K562 (cell line): ENCODE results near the gene MYO1E. TPM values are rescaled to one million over a fixed set of nuclear protein-coding genes. Genes with fewer than 3 reads are reported as not detected.

ENCODE experiments used
- ATAC-seq: fragments of 200-7000 bp; cut with Tn5 transposase; 3 replicates; pipeline ENCODE4 v1.9.1; 2020; ENCODE audit warnings: moderate library complexity
- BruUV-seq: library from RNA; stranded (reverse); fragments of 400-500 nt; replicated peaks from 2 replicates; lab custom pipeline; 2021; lab: Mats Ljungman, UMichigan
- CTCF ChIA-PET: fragments of 300-600 bp; formaldehyde crosslinking; extraction: SDS; loops from one replicate; lab custom pipeline; 2021; ENCODE audit warnings: low intra/inter-chr PET ratio; lab: Yijun Ruan, JAX
- POLR2A ChIA-PET: fragments of 300-600, 350-650 bp; sonication (Branson Sonifier 250); formaldehyde crosslinking; extraction: SDS; loops from one replicate; lab custom pipeline; 2021; ENCODE audit warnings: antibody characterized with exemption, inconsistent platforms; lab: Yijun Ruan, JAX
- DNase-seq, 4 experiments: peaks; one replicate each; pipeline versions ENCODE4 v3.0.0 to v3.0.0-alpha.2; 2011 to 2018; ENCODE audit warnings: low spot score in 3 of 4, mixed read lengths in 3 of 4; ENCODE audit errors: extremely low read depth in 1 of 4
- FAIRE-seq: peaks from 2 replicates; lab custom pipeline; 2011; peaks lifted over from hg19 to GRCh38; lab: Jason Lieb, UNC
- H2AFZ ChIP-seq: 2 replicates; pipeline ENCODE4 v1.6.0; 2011; ENCODE audit warnings: low read depth, low read length, control low read depth, inconsistent platforms
- H3K27ac ChIP-seq: fragments of 200-600 bp; 3 replicates; pipeline ENCODE4 v1.8.0; 2011; ENCODE audit warnings: low read depth, mild to moderate bottlenecking, control low read depth, inconsistent platforms, low read length, moderate library complexity, mixed read lengths; ENCODE audit errors: extremely low read depth
- H3K27me3 ChIP-seq, 2 experiments: fragments of 300-600 bp in 1 of 2; 2 replicates in 1 of 2; 3 replicates in 1 of 2; pipeline versions ENCODE4 v1.6.0 to v1.8.0; 2011; ENCODE audit warnings: inconsistent platforms in 2 of 2, low read length in 2 of 2, mild to moderate bottlenecking in 1 of 2, mixed read lengths in 1 of 2, moderate library complexity in 1 of 2; ENCODE audit not compliant: control insufficient read depth in 2 of 2, insufficient read depth in 2 of 2
- H3K36me3 ChIP-seq: fragments of 300-600 bp; 3 replicates; pipeline ENCODE4 v1.8.0; 2011; ENCODE audit warnings: mild to moderate bottlenecking, low read length, inconsistent platforms; ENCODE audit not compliant: control insufficient read depth, insufficient read depth
- H3K4me1 ChIP-seq, 2 experiments: fragments of 200-600 bp in 1 of 2; replicated peaks in 1 of 2; 2 replicates in 1 of 2; 3 replicates in 1 of 2; pipeline versions ENCODE4 v1.5.1 to v1.8.0; 2011; ENCODE audit warnings: inconsistent platforms in 2 of 2, low read length in 2 of 2, mild to moderate bottlenecking in 1 of 2, mixed read lengths in 1 of 2, moderate library complexity in 1 of 2; ENCODE audit not compliant: control insufficient read depth in 2 of 2, insufficient read depth in 2 of 2
- H3K4me2 ChIP-seq: 2 replicates; pipeline ENCODE4 v1.6.1; 2011; ENCODE audit warnings: low read length, control low read depth, inconsistent platforms, mixed read lengths; ENCODE audit not compliant: insufficient read depth
- H3K4me3 ChIP-seq: fragments of 200-600 bp; sonication (generic), shearing (Covaris generic); 2 replicates; pipeline ENCODE4 v1.5.1; 2016; ENCODE audit warnings: control low read depth, inconsistent platforms
- H3K79me2 ChIP-seq: fragments of 200-600 bp; 3 replicates; pipeline ENCODE4 v1.8.0; 2011; ENCODE audit warnings: low read length, inconsistent platforms; ENCODE audit not compliant: control insufficient read depth, insufficient read depth
- H3K9ac ChIP-seq, 2 experiments: 2 replicates each; pipeline versions ENCODE4 v1.6.0 to v1.6.1; 2011; ENCODE audit warnings: low read depth in 2 of 2, low read length in 2 of 2, control low read depth in 1 of 2, inconsistent platforms in 1 of 2, mild to moderate bottlenecking in 1 of 2, mixed read lengths in 1 of 2; ENCODE audit not compliant: insufficient read depth in 1 of 2
- H3K9me1 ChIP-seq: one replicate; pipeline ENCODE4 v1.6.0; 2011; ENCODE audit warnings: inconsistent platforms, mild to moderate bottlenecking, low read length, moderate library complexity; ENCODE audit not compliant: control insufficient read depth, insufficient read depth
- H3K9me3 ChIP-seq: replicated peaks from 2 replicates; pipeline ENCODE4 v1.5.1; 2011; ENCODE audit warnings: low read depth, low read length, inconsistent platforms; ENCODE audit not compliant: control insufficient read depth, insufficient read depth
- H4K20me1 ChIP-seq: replicated peaks from 2 replicates; pipeline ENCODE4 v1.6.1; 2011; ENCODE audit warnings: low read length, inconsistent platforms, mixed read lengths; ENCODE audit not compliant: control insufficient read depth, insufficient read depth
- CSDE1 ChIP-seq, 2 experiments: fragments of 450-650 bp; IDR thresholded peaks; 2 replicates each; pipeline ENCODE4 v1.6.1; 2016; ENCODE audit warnings: mild to moderate bottlenecking in 1 of 2
- PHF8 ChIP-seq: fragments of 200-600 bp; sonication (generic); IDR thresholded peaks from 2 replicates; pipeline ENCODE4 v1.6.1; 2012; ENCODE audit warnings: mixed run types, mild to moderate bottlenecking, inconsistent platforms, low read length, moderate library complexity, borderline replicate concordance
- WHSC1 ChIP-seq: IDR thresholded peaks from one replicate; pipeline ENCODE4 v1.6.1; 2012; ENCODE audit warnings: low read length, control low read depth, inconsistent platforms
- ZNF445 ChIP-seq: fragments of 250-450 bp; sonication (Bioruptor Pico); IDR thresholded peaks from 2 replicates; pipeline ENCODE4 v1.4.0; 2020; ENCODE audit warnings: low read depth, mild to moderate bottlenecking, moderate library complexity
- ZNF551 ChIP-seq: fragments of 250-450 bp; sonication (Bioruptor Pico); IDR thresholded peaks from 2 replicates; pipeline ENCODE4 v1.5.0; 2021; ENCODE audit warnings: mild to moderate bottlenecking, moderate library complexity
- ZNF589 ChIP-seq: fragments of 200-800 bp; sonication (Bioruptor generic); IDR thresholded peaks from 2 replicates; pipeline ENCODE4 v1.6.1; 2016; ENCODE audit warnings: low read depth, missing genetic modification characterization, missing compliant biosample characterization
- WGBS: fragments of 100-300 bp; shearing (Covaris generic); methylation state at CpG from one replicate; pipeline ENCODE4 v1.1.6; 2016; ENCODE audit warnings: low coverage, mixed read lengths; ENCODE audit not compliant: insufficient coverage; ENCODE audit errors: missing lambda C conversion rate; 5-methylcytosine and 5-hydroxymethylcytosine counted together
- in situ Hi-C: fragments of 300-500 bp; cut with MboI; formaldehyde crosslinking; loops from 4 replicates; pipeline ENCODE4 v1.15.0; 2018; ENCODE audit warnings: inconsistent platforms, mixed read lengths
- intact Hi-C: fragments of 100-400 bp; cut with micrococcal nuclease; formaldehyde crosslinking; loops from 2 replicates; pipeline ENCODE4 v1.14.2; 2022
- polyA plus RNA-seq, 8 experiments: library from polyadenylated mRNA; depleted of rRNA in 4 of 8; stranded (reverse) in 5 of 8; unstranded in 3 of 8; fragments of >200 nt; fragmentation: Nextera tagmentation in 2 of 8; fragmentation: Illumina TruSeq in 1 of 8; extraction: Ambion mirVana in 2 of 8; extraction: Trizol in 1 of 8; gene quantifications; 2 replicates each; pipeline versions ENCODE4 v1.2.1 to v1.2.3, GENCODE V29; 2011 to 2014; ENCODE audit warnings: inconsistent platforms in 1 of 8, missing spikeins in 1 of 8
- total RNA-seq, 7 experiments: library from RNA; depleted of rRNA in 6 of 7; stranded (reverse); fragments of >200 nt in 6 of 7; fragmentation: Illumina TruSeq in 2 of 7; extraction: Trizol in 2 of 7; gene quantifications; 2 replicates each; pipeline versions ENCODE4 v1.2.1 to v1.2.3, GENCODE V29; 2011 to 2021; ENCODE audit warnings: low replicate concordance in 1 of 7
- TF ChIP-seq, protein P1 (sequence below): fragments of 250-450 bp; sonication (Bioruptor Pico); IDR thresholded peaks from 2 replicates; pipeline ENCODE4 v1.5.0; 2020; ENCODE audit warnings: mild to moderate bottlenecking
- TF ChIP-seq, protein P2 (sequence below): sonication (generic); formaldehyde crosslinking; IDR thresholded peaks from 2 replicates; pipeline ENCODE4 v1.8.0; 2022; ENCODE audit warnings: mild to moderate bottlenecking, low read depth, missing genetic modification reagents

MYO1E gene
- total and polyA plus RNA-seq, 9 of the 15 experiments (the other 6 are each of a cell fraction or from before 2014, with no cell fraction given) = under 0.01 to 0.44 (median 0.01) TPM; not detected in 6

DNA sequence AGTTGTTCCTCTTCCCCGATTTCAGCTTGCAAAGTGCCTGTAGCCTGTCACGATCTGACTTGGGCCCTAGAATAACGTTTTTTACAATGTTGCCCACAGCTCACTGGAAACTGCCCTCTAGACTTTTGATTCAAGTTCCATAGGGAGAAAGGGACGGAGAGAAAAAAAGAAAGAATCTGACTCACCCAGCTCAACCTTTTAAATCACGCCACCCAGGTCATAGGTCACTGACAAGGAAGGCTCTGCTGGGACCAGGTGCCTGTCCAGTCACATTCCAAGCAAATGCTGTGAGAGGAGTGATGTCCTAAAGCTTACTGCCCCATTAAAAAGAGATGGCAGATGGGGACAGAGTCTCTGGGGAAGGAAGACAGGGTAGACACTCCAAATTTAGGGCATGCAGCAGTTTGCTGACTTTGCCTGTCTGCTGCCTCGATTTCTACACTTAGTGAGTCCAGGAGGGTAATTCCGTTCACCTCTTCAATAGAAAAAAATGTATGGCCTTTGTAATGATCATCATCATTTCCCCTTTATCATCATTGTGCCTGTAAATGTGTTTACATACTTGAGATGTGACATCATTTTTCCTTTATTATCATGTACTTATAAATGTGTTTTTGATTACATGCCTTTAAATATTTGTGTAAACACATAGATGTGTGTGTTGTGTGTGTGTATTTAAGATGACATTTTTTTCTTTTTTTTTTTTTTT lies 8.4 kb upstream of the MYO1E start:
- H3K36me3 ChIP-seq = no peaks in the 10 kb centered on the region
- ATAC-seq = no peak
- H3K4me3 ChIP-seq = no peak overlapping the region
- FAIRE-seq = no peak
- intact Hi-C loops (no loop called here), in situ Hi-C loops (no loop called here)
- no peak overlapping the region for H2AFZ ChIP-seq
- CTCF ChIA-PET = no interaction called here
- H3K9me1 ChIP-seq = no peaks in the 10 kb centered on the region
- H3K4me1 ChIP-seq = no peaks in the 10 kb centered on the region
- DNase-seq = no peak
- TF ChIP-seq, protein P1, sequence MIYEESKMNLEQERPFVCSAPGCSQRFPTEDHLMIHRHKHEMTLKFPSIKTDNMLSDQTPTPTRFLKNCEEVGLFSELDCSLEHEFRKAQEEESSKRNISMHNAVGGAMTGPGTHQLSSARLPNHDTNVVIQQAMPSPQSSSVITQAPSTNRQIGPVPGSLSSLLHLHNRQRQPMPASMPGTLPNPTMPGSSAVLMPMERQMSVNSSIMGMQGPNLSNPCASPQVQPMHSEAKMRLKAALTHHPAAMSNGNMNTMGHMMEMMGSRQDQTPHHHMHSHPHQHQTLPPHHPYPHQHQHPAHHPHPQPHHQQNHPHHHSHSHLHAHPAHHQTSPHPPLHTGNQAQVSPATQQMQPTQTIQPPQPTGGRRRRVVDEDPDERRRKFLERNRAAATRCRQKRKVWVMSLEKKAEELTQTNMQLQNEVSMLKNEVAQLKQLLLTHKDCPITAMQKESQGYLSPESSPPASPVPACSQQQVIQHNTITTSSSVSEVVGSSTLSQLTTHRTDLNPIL (CRISPR knock-in tag) = no peak
- TF ChIP-seq, protein P2, sequence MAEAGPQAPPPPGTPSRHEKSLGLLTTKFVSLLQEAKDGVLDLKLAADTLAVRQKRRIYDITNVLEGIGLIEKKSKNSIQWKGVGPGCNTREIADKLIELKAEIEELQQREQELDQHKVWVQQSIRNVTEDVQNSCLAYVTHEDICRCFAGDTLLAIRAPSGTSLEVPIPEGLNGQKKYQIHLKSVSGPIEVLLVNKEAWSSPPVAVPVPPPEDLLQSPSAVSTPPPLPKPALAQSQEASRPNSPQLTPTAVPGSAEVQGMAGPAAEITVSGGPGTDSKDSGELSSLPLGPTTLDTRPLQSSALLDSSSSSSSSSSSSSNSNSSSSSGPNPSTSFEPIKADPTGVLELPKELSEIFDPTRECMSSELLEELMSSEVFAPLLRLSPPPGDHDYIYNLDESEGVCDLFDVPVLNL = no peak
- no peak for TF ChIP-seq ZNF445 (CRISPR knock-in tag)
- no peak for TF ChIP-seq PHF8
- no peak for TF ChIP-seq CSDE1 (IDR thresholded peaks at IDR 0.05)
- TF ChIP-seq WHSC1 = no peak
- no peak for TF ChIP-seq ZNF589 (CRISPR knock-in tag)
- no peak for TF ChIP-seq ZNF551 (CRISPR knock-in tag)
- TF ChIP-seq, all 486 proteins: peak for 0
- Histone ChIP-seq H3K27me3 (peaks cover 0 to 3% of the 10 kb centered on the region in 2 experiments; a peak in 3 of 5 replicates), H3K9me3 (no peaks in the 10 kb centered on the region), H3K4me2 (no peak overlapping the region), H3K79me2 (no peaks in the 10 kb centered on the region), H3K27ac (no peak overlapping the region), H4K20me1 (no peaks in the 10 kb centered on the region), H3K9ac (no peak overlapping the region)
- WGBS = 0% methylated on average over 7 of the region's 7 CpGs
- BruUV-seq = no TSS peak
- POLR2A ChIA-PET = no interaction called here
